Natural killer cell (primary cell): ENCODE results near the gene MTO1. TPM values are rescaled to one million over a fixed set of nuclear protein-coding genes. Genes with fewer than 3 reads are reported as not detected.

Source experiments
- ATAC-seq, 3 donors: fragments of 150-1000 bp in 2 of 3; fragments of 200-7000 bp in 1 of 3; cut with Tn5 transposase; 1 replicate in 1 of 3; 2 replicates in 2 of 3; pipeline ENCODE4 v1.10.0; 2021; ENCODE audit warnings: mild to moderate bottlenecking in 2 of 3, moderate library complexity in 2 of 3
- DNase-seq, 2 donors: peaks; one replicate each; pipeline versions ENCODE4 v3.0.0 to v3.0.0-alpha.2; 2013 to 2021; ENCODE audit warnings: mixed read lengths in 1 of 2
- H3K27ac ChIP-seq: one replicate; pipeline ENCODE4 v1.5.1; 2013; ENCODE audit warnings: mild to moderate bottlenecking, low read length
- H3K27me3 ChIP-seq: one replicate; pipeline ENCODE4 v1.6.1; 2013; ENCODE audit warnings: low read length; ENCODE audit not compliant: control insufficient read depth, insufficient read depth
- H3K36me3 ChIP-seq: one replicate; pipeline ENCODE4 v1.6.1; 2013; ENCODE audit warnings: low read length; ENCODE audit not compliant: control insufficient read depth, insufficient read depth
- H3K4me1 ChIP-seq: one replicate; pipeline ENCODE4 v1.6.1; 2013; ENCODE audit warnings: low read length; ENCODE audit not compliant: control insufficient read depth, insufficient read depth
- H3K4me3 ChIP-seq: one replicate; pipeline ENCODE4 v1.5.1; 2013; ENCODE audit warnings: low read length
- H3K9me3 ChIP-seq: one replicate; pipeline ENCODE4 v1.6.1; 2013; ENCODE audit warnings: low read length; ENCODE audit not compliant: control insufficient read depth, insufficient read depth
- H3K27ac Mint-ChIP-seq, 2 donors: one replicate each; pipeline ENCODE4 v1.8.0; 2022; ENCODE audit warnings: mild to moderate bottlenecking in 2 of 2, mixed read lengths in 2 of 2, moderate library complexity in 1 of 2
- H3K27me3 Mint-ChIP-seq, 2 donors: one replicate each; pipeline ENCODE4 v1.8.0; 2022; ENCODE audit warnings: low read depth in 2 of 2, mixed read lengths in 2 of 2
- H3K36me3 Mint-ChIP-seq: one replicate; pipeline ENCODE4 v1.8.0; 2022; ENCODE audit warnings: mixed read lengths
- H3K4me1 Mint-ChIP-seq, 2 donors: one replicate each; pipeline ENCODE4 v1.8.0; 2022; ENCODE audit warnings: mixed read lengths in 2 of 2
- H3K4me3 Mint-ChIP-seq: one replicate; pipeline ENCODE4 v1.8.0; 2022; ENCODE audit warnings: mild to moderate bottlenecking, moderate library complexity, mixed read lengths
- H3K9me3 Mint-ChIP-seq, 2 donors: one replicate each; pipeline ENCODE4 v1.8.0; 2022; ENCODE audit warnings: mixed read lengths in 2 of 2
- CTCF ChIP-seq: fragments of 200-600 bp; IDR thresholded peaks from one replicate; pipeline ENCODE4 v1.8.0; 2022; ENCODE audit warnings: antibody characterized with exemption
- WGBS: methylation state at CpG from one replicate; pipeline ENCODE4 v1.1.7; 2013; ENCODE audit warnings: missing lambda C conversion rate; ENCODE audit not compliant: insufficient coverage; 5-methylcytosine and 5-hydroxymethylcytosine counted together
- intact Hi-C: fragments of 100-400 bp; cut with micrococcal nuclease; formaldehyde crosslinking; loops from one replicate; pipeline ENCODE4 v1.14.2; 2022
- total RNA-seq, 4 donors: library from RNA; stranded (reverse); fragments of 120-200 nt in 1 of 4; gene quantifications; one replicate each; pipeline versions ENCODE4 v1.2.3 to v1.2.4, GENCODE V29; 2013 to 2022

MTO1 gene
- total RNA-seq, 3 donors from 2014 or later (not counting 1 experiment from before 2014, with no cell fraction given) = 37.8 to 46.1 (median 41.3) TPM

GRCh38 chr6:73506246-73506645, 44.7 kb downstream of the MTO1 start:
- ATAC-seq (no peak), DNase-seq (no peak)
- Mint-ChIP-seq H3K4me3 (no peak overlapping the region), H3K36me3 (no peaks in the 10 kb centered on the region), H3K27ac (no peak overlapping the region), H3K27me3 (no peaks in the 10 kb centered on the region), H3K9me3 (no peaks in the 10 kb centered on the region), H3K4me1 (peaks cover 7 to 8% of the 10 kb centered on the region in 2 donors)
- Histone ChIP-seq H3K4me1 (no peaks in the 10 kb centered on the region), H3K36me3 (peaks cover 18% of the 10 kb centered on the region), H3K4me3 (no peak overlapping the region), H3K27me3 (no peaks in the 10 kb centered on the region), H3K27ac (no peak overlapping the region), H3K9me3 (peaks cover 3% of the 10 kb centered on the region)
- intact Hi-C loops = no loop called here
- TF ChIP-seq CTCF = no peak
- WGBS = 93% methylated on average over 4 of the region's 6 CpGs

GRCh38 chr6:73508776-73509175, 47.2 kb downstream of the MTO1 start:
- no peak overlapping the region for H3K27ac ChIP-seq
- 79% methylated on average over 1 of the region's 1 CpG for whole genome bisulfite sequencing

DNA sequence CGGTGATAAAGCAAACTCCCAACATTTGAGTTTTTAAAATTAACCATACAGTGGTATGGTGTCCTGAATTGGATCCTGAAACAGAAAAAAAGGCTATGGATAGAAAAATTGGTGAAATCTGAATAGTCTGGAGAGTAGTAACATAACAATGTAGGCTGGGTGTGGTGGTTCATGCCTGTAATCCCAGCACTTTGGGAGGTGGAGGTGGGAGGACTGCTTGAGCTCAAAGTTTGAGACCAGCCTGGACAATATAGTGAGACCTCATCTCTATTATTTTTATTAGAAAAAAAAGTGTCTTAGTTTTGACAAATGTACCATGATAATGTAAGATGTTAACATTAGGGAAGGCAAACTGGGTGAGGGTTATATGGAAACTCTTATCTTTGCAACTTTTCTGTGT, 48.3 kb downstream of the MTO1 start:
- no peaks in the 10 kb centered on the region for H3K27me3 Mint-ChIP-seq
- no peaks in the 10 kb centered on the region for H3K9me3 Mint-ChIP-seq
- Histone ChIP-seq H3K4me1 (peaks cover 5% of the 10 kb centered on the region), H3K36me3 (peaks cover 9% of the 10 kb centered on the region), H3K4me3 (no peak overlapping the region), H3K27me3 (no peaks in the 10 kb centered on the region), H3K27ac (no peak overlapping the region), H3K9me3 (peaks cover 2% of the 10 kb centered on the region)
- intact Hi-C loops = no loop called here
- TF ChIP-seq CTCF = no peak
- H3K36me3 Mint-ChIP-seq = no peaks in the 10 kb centered on the region
- no peak overlapping the region for H3K4me3 Mint-ChIP-seq
- H3K4me1 Mint-ChIP-seq = peaks cover 3 to 8% of the 10 kb centered on the region in 2 donors
- no peak overlapping the region for H3K27ac Mint-ChIP-seq
- DNase-seq = no peak
- no CpG with 5 or more reads among the region's 1 CpG for WGBS
- ATAC-seq = no peak

More at GRCh38 chr6:73508776-73509175, 47.2 kb downstream of the MTO1 start:
- Mint-ChIP-seq H3K4me3 (no peak overlapping the region), H3K27ac (no peak overlapping the region), H3K9me3 (no peaks in the 10 kb centered on the region), H3K4me1 (peaks cover under 1 to 5% of the 10 kb centered on the region in 2 donors), H3K36me3 (no peaks in the 10 kb centered on the region), H3K27me3 (no peaks in the 10 kb centered on the region)
- no peak overlapping the region for H3K4me3 ChIP-seq
- no peak for TF ChIP-seq CTCF
- no peaks in the 10 kb centered on the region for H3K27me3 ChIP-seq
- H3K36me3 ChIP-seq = peaks cover 9% of the 10 kb centered on the region
- DNase-seq (no peak), ATAC-seq (no peak)
- H3K4me1 ChIP-seq = no peaks in the 10 kb centered on the region
- peaks cover 3% of the 10 kb centered on the region for H3K9me3 ChIP-seq
- intact Hi-C loops = no loop called here

- intact Hi-C loops = no loop called here
- Histone ChIP-seq H3K4me3 (no peak overlapping the region), H3K4me1 (peaks cover 14% of the 10 kb centered on the region), H3K9me3 (no peaks in the 10 kb centered on the region), H3K27ac (no peak overlapping the region), H3K27me3 (no peaks in the 10 kb centered on the region), H3K36me3 (peaks cover 29% of the 10 kb centered on the region)
- Mint-ChIP-seq H3K4me1 (peaks cover 23 to 27% of the 10 kb centered on the region in 2 donors), H3K9me3 (no peaks in the 10 kb centered on the region), H3K27ac (peak overlapping the region; percentile 31 to 64), H3K36me3 (peaks cover 7% of the 10 kb centered on the region), H3K4me3 (no peak overlapping the region), H3K27me3 (no peaks in the 10 kb centered on the region)
- no peak for TF ChIP-seq CTCF
- peak in 1 of 2 donors; percentile 11 for DNase-seq
- WGBS = 92% methylated on average over 7 of the region's 7 CpGs
- no peak for ATAC-seq
Measured at GRCh38 chr6:73511796-73512195, 50.3 kb downstream of the MTO1 start.
